GM21717 (cell line): ENCODE measurements around the gene SSTR5.

Experiments
- ATAC-seq: cut with Tn5 transposase; IDR thresholded peaks from one replicate; pipeline ENCODE4 v1.9.1; 2021; ENCODE audit warnings: mild to moderate bottlenecking, moderate library complexity; ENCODE audit not compliant: unreplicated experiment

The SSTR5 gene

GRCh38 chr16:1101573-1102332 lies 29.2 kb downstream of the SSTR5 start:
- no peak for ATAC-seq

- ATAC-seq, result no peak
Observed at GRCh38 chr16:1102333-1102700, 29.8 kb downstream of the SSTR5 start.

- ATAC-seq, result no peak
Observed at GRCh38 chr16:1102921-1103635, 30.5 kb downstream of the SSTR5 start.

DNA sequence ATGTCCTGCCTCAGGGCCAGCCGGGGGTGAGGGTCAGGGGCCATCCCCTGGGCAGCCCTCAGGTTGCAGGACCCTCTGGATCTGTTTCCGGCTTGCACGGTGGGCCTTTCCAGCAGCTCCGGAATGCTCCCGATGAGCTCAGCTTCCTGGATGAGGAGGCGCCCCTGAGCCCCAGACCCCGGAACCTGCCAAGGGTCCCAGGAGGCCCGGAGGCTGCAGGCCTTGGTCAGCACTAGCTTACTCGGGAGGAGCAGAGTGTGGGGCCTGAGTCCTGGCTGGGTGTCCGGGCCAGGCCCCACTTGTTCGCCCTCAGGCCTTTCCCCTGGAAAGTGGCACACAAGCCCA lies 31.1 kb downstream of the SSTR5 start:
- no peak for ATAC-seq

- no peak for ATAC-seq
Observed at GRCh38 chr16:1105888-1106620, 33.5 kb downstream of the SSTR5 start.

- no peak for ATAC-seq
Observed at GRCh38 chr16:1106659-1107058, 34.1 kb downstream of the SSTR5 start.

- ATAC-seq, result no peak
Observed at GRCh38 chr16:1107141-1107540, 34.6 kb downstream of the SSTR5 start.

- no peak for ATAC-seq
Observed at GRCh38 chr16:1107731-1108130, 35.2 kb downstream of the SSTR5 start.

DNA sequence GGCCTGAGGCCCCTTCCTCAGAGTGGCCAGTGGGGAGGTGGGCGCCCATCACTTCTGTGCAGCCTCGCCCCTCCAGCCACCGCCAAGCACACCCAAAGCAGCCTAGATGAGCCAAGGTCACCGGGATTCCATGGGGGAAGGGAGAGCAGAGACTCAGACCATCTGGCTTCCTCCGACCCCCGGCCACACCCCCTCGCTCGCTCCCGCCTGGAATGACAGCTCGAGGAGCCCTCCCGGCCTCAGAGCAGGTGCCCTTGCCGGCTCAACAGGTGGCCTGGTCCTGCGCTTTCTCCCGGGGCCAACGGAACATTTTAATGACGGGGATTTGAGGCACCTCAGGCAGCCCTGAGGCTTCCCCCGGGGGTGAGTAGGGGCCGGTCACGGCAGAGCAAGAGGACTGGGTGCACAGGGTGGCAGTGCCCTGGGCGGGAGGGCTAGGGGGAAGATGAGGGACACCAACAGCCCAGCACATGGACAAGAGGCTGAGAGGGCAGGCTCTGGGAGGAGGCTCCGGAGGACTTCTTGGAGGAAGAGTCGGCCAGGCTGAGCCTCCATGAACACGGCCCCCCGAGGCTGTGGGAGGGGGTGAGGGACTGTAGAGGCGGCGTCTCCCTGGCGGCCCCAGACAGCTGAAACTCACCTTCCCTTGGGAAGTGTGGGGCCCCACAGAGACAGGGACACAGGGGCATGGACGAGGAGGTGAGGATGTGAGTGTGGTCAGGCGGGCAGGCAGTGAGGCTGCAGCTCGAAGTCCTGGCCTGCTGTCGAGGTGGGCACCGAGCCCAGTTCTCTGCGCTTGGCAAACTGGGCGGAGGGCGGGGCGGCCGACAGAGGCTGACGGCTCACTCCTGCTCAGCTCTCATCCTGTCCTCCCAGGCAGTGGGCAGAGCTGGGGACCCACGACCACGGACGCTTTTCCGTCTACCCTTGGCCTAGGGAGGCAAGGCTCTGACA lies 36.0 kb downstream of the SSTR5 start:
- no peak for ATAC-seq

DNA sequence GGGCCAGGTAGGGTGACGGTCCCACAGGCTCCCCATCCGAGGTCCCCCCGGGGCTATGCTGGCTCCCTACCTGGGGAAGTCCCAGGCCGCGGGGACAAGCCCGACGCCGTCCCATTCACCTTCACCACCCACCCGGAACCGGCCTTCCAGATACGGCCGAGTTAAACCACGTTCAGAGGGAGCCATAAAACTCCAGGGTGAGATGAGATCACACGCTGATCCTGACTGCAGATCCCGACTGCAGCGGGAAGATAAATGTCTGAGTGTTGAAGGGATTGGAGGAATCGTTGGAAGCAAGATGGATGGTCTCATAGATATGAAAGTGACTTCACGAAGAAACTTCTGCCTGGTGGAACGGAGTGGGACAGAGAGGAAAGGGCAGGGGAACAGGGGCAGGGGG lies 37.1 kb downstream of the SSTR5 start:
- ATAC-seq, result no peak

- no peak for ATAC-seq
Observed at GRCh38 chr16:1112506-1113184, 40.1 kb downstream of the SSTR5 start.

DNA sequence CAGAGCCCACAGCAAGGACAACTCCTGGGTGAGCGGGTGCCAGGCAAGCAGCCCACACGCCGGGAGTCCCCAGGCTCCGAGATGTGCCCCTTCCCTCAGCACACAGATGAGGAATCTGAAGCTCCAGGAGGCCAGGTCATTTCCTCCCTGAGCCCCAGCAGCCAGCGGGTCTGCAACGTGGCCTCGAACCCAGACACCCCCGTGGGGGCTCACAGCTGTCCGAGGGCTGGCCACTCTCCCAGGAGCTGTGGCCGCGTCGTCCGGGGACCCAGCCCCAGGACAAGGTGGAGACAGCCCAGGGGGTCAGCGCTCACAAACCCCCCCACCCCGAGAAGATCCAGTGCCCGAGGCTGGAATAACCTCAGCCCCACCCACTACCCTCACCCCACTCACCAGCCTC lies 40.9 kb downstream of the SSTR5 start:
- ATAC-seq, result no peak

DNA sequence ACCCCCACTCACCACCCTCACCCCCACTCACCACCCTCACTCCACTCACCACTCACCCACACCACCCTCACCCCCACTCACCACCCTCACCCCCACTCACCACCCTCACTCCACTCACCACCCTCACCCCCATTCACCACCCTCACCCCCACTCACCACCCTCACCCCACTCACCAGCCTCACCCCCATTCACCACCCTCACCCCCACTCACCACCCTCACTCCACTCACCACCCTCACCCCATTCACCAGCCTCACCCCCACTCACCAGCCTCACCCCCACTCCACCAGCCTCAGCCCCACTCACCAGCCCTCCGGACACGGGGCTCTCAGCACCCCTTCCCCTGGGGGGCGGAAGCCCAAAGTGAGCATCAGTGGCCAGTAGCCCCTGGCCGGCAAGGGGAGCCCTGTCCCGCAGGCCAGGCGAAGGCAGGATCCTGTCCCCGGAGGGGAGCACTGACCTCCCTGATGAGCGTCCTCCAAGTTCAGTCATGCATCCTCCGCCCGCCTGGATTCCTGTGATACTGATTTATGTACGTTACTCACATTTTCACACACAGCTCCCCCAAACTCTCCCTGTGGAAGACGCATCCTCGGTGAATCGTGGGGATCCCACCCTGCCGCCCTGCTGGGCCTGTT lies 41.5 kb downstream of the SSTR5 start:
- ATAC-seq, result no peak

DNA sequence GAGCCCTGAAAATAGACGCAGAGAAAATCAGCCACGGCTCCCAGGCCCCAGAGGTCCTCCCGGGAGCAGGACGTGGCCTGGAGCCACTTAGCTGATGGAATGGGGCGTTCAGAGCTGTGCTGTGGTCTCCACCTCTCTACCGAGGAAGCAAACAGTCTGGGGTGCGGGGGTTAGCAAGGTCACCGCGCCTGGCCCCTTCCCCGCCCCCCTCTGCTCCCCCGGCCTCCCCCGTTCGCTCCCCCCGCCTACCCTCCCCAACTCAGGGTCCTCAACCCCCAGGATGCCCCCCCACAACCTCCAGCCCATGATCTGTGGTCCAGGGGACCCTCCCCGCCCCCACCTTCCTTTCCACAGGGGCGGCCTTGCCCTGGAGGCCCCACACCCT lies 44.1 kb downstream of the SSTR5 start:
- ATAC-seq, result no peak

DNA sequence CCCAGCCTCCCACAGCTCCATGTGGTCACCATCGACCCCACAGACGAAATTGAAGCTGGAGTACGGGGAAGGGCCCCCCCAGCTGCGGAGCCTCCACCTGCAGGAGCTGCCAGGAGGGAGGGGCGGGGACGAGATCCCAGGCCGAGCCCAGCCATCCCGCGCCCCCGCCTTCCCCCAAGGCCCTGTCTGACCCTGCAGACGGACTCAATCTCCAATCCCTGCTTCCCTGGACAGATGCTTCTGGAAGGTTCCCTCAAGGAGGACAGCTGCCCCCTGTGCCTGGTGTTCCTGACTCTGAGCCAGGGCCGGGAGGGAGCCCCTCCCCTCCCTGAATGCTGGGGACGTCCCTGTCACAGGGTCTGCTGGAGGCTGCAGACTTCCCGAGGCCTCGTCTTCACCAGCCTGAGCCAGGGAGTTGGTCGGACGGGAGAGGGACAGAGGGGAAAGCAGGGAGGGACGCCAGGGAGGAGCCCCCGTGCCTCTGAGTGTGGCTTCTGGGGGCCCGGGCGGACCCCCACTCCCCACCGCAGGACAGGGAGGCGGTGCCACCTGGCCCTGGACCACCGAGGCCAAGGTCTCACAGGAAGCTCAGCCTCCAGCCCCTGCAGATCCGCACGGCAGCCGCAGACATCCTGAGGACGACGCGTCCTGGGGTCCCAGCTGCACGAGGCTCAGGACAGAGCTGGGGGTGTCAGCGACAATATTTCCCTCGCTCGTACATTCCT lies 44.8 kb downstream of the SSTR5 start:
- ATAC-seq, result no peak

- no peak for ATAC-seq
Observed at GRCh38 chr16:1117926-1118325, 45.4 kb downstream of the SSTR5 start.

DNA sequence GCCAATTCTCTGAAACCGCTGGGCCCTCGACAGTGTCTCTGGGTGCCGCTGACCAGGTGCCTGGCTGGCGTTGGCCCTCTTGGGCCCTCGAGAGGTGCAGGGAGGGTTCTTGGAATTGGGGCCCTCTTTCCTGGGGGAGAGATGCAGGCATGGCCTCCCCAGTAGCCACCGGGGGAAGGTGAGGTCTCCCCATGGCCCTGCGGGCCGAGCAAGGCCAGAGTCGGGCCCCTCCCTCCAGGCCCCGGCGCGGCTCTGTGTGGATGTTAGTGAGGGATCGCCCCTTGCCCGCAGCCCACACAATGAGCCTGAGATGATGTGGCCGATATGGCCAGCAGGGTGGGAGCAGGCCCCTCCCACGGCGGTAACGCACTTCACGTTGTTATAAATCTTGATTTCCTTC lies 46.6 kb downstream of the SSTR5 start:
- ATAC-seq, result no peak

DNA sequence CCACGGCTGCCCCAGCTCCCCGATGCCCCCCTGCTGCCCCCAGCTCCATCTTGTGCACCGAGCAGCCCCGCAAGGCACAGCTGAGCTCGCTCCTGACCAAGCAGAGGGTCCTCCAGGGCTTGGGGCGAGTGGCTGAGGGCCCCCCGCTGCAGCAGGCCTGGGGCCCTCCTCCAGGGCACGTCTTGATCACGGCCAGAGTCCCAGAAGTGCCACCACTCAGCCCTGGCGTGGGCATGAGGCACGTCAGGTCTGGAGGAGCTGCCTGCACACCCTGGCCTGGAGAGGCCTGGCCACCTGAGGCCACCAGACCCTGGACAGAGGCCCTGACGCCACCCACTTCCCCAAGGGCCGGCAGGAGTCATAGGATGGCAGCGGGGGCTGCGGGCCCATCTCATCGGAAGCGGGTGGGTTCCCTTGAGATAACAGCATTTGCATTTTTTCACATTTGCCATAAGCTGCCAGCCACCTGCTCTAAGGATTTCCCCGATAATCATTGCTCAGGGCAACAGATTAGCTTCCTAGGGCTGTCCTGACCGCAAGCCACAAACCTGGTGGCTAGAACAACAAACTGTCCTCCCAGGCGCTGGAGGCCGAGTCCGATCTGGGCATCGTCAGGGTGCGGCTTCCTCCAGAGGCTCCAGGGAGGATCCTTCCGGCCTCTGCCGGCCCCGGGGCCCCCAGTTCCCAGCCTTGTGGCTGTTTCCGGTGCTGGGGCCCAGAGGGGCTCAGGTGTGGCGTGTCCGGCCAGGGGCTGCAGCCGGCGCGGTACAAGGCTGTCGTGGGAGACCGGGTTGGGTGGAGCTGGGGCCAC lies 47.4 kb downstream of the SSTR5 start:
- ATAC-seq, result no peak

DNA sequence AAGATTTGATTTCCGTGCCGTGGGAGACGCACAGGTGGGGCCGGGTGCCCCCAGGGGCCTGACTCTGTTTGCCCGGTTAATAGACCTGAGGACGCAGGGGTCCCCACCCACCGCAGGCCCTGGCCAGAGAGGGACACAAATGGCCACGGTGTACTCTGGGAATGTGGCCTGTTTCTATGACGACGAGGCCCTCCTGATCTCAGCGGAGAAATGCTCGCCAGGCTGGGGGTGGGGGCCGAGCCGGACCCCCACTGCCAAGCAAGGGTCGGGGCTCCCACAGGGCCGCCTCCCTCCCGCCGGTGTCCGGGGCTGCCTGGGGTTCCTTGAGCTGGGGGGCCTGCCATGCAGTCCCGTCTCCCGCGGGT lies 48.0 kb downstream of the SSTR5 start:
- ATAC-seq, result no peak
